ENCODE data around the gene ANKRD55. TPM values are rescaled to one million over a fixed set of nuclear protein-coding genes. Genes with fewer than 3 reads are reported as not detected.
A peak's percentile ranks its signal among the peaks of the same experiment; 100 is the strongest.

The ANKRD55 gene
- total RNA-seq, 2 experiments from 2014 or later: 14.1 to 14.6 TPM

DNA sequence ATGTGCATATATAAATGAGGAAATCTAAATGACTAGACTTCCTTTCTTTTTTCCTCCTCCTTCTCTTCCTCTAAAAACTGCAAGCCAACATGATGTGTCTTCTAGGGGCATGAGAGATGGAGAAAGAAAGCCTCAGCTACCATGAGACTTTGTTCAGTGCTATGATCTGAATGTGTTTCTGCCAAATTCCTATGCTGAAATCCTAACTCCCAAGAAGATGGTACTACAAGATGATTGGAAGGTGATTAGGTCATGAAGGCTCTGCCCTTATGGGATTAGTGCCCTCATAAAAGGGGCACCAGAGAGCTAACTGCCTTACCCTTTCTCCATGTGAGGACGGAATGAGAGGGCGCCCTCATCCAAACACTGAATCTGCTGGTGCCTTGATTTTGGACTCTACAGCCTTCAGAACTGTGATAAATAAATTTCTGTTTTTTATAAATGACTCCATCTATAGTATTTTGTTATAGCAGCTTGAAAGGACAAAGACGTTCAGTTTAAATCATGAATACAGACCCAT lies 166.1 kb downstream of the ANKRD55 start:
- Mint-ChIP-seq H3K4me3 (no peak overlapping the region), H3K27me3 (ENCODE audit: low read depth) (no peaks in the 10 kb centered on the region), H3K36me3 (ENCODE audit: low read depth) (no peaks in the 10 kb centered on the region), H3K4me1 (ENCODE audit: low read depth) (peaks cover 79% of the 10 kb centered on the region), H3K9me3 (no peaks in the 10 kb centered on the region), H3K27ac (peak overlapping the region; percentile 12)
- CTCF ChIA-PET: interaction anchor here (0.6 to 1.3 kb wide), 4 partner anchors 18 to 132 kb away, joined by 3 to 4 read pairs (median 3); no protein-coding TSS in a partner anchor
- intact Hi-C loops (cut with micrococcal nuclease): no loop called here
- peak; percentile 4 for DNase-seq

- H3K27me3 Mint-ChIP-seq (ENCODE audit: low read depth): no peaks in the 10 kb centered on the region
- H3K4me1 Mint-ChIP-seq (ENCODE audit: low read depth): peaks cover 75% of the 10 kb centered on the region
- no peaks in the 10 kb centered on the region for H3K9me3 Mint-ChIP-seq
- DNase-seq: peak; percentile 52
- H3K4me3 Mint-ChIP-seq: peak overlapping the region; percentile 10
- peak overlapping the region; percentile 70 for H3K27ac Mint-ChIP-seq
- CTCF ChIA-PET: interaction anchor here (0.6 to 1.4 kb wide), 5 partner anchors 14 to 136 kb away, joined by 3 to 5 read pairs (median 3); no protein-coding TSS in a partner anchor
- no peaks in the 10 kb centered on the region for H3K36me3 Mint-ChIP-seq (ENCODE audit: low read depth)
- intact Hi-C loops (cut with micrococcal nuclease): loop anchor here (1.0 kb wide), 4 partner anchors 16 to 264 kb away; no protein-coding TSS in a partner anchor
Measured at GRCh38 chr5:56064984-56065383, 168.1 kb downstream of the ANKRD55 start.

DNA sequence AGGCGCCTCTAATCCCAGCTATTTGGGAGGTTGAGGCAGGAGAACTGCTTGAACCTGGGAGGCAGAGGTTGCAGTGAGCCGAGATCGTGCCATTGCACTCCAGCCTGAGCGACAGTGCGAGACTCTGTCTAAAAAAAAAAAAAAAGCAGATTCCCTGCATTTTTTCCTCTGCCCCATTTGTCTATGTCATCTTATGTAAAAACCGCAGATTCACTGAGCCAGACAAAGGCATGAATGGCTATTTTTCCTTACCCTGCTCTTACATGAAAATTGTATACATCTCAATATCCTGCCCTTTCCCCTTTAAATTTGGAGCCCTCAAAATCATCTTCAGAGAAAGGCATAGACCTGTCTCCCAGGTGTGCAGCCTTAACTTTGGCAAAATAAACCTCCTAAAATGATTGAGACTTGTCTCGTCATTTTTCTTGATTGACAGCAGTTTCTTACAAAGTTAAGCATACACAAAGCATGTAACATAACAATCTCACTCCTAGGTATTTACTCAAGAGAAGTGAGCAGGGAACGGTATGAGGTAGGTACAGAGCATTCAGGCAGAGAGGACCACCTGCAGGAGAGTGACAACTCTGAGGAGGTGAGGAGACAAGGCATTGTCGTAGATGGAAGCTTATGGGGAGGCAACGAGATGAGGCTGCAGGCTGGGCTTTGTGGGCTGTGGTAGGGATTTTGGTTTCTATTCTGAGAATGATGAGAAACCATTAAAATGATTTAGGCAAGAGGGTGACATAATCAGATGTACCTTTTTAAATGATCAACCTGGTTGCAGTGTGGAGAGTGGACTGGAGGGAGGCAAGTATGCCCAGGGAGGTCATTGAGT lies 172.6 kb downstream of the ANKRD55 start:
- CTCF ChIA-PET: interaction anchor here (0.5 to 1.0 kb wide), 3 partner anchors 8 to 35 kb away, joined by 3 to 5 read pairs (median 3); no protein-coding TSS in a partner anchor
- Mint-ChIP-seq H3K36me3 (ENCODE audit: low read depth) (no peaks in the 10 kb centered on the region), H3K27me3 (ENCODE audit: low read depth) (no peaks in the 10 kb centered on the region), H3K9me3 (no peaks in the 10 kb centered on the region), H3K4me1 (ENCODE audit: low read depth) (peaks cover 77% of the 10 kb centered on the region), H3K4me3 (peak overlapping the region; percentile 4), H3K27ac (peak overlapping the region; percentile 13)
- peak; percentile 75 for DNase-seq
- intact Hi-C loops (cut with micrococcal nuclease): no loop called here

DNA sequence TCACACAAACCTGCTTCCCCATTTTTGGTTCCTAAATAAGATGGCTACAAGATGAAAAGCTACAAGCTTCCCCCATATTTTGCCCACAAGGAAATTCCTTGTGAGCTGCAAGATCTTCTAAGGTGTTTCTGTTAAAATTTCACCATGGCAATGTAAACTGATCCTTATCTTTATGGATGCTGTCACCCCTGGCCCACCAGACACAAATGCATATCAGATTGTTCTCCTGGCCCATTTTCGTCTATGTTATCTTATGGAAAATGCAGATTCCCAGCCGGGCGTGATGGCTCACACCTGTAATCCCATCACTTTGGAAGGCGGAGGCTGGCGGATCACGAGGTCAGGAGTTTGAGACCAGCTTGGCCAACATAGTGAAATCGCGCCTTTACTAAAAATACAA lies 173.3 kb downstream of the ANKRD55 start:
- H3K4me3 Mint-ChIP-seq: no peak overlapping the region
- H3K4me1 Mint-ChIP-seq (ENCODE audit: low read depth): peaks cover 77% of the 10 kb centered on the region
- no peaks in the 10 kb centered on the region for H3K36me3 Mint-ChIP-seq (ENCODE audit: low read depth)

GRCh38 chr5:56056875-56057274 lies 176.3 kb downstream of the ANKRD55 start:
- Mint-ChIP-seq H3K4me3 (peak overlapping the region; percentile 56), H3K27me3 (ENCODE audit: low read depth) (no peaks in the 10 kb centered on the region), H3K36me3 (ENCODE audit: low read depth) (peaks cover 2% of the 10 kb centered on the region), H3K27ac (peak overlapping the region; percentile 81), H3K4me1 (ENCODE audit: low read depth) (peaks cover 73% of the 10 kb centered on the region), H3K9me3 (peaks cover 5% of the 10 kb centered on the region)
- no peak for DNase-seq
- CTCF ChIA-PET: interaction anchor here (1.1 kb wide), 2 partner anchors 56 to 79 kb away, joined by 3 read pairs; no protein-coding TSS in a partner anchor
- intact Hi-C loops (cut with micrococcal nuclease): loop anchor here (10.0 kb wide), 3 partner anchors 342 to 1118 kb away; partner anchors contain the start of genes GPBP1, MCIDAS and SLC38A9

More for the DNA sequence above, 173.3 kb downstream of the ANKRD55 start:
- CTCF ChIA-PET: interaction anchor here (1.0 to 1.5 kb wide), 3 partner anchors 12 to 142 kb away, joined by 3 to 5 read pairs (median 4); no protein-coding TSS in a partner anchor
- Mint-ChIP-seq H3K27me3 (ENCODE audit: low read depth) (no peaks in the 10 kb centered on the region), H3K9me3 (no peaks in the 10 kb centered on the region), H3K27ac (no peak overlapping the region)
- no peak for DNase-seq
- intact Hi-C loops (cut with micrococcal nuclease): loop anchor here (1.0 to 10.0 kb wide), 6 partner anchors 11 to 1115 kb away; partner anchors contain the start of genes GPBP1, MCIDAS and SLC38A9

DNA sequence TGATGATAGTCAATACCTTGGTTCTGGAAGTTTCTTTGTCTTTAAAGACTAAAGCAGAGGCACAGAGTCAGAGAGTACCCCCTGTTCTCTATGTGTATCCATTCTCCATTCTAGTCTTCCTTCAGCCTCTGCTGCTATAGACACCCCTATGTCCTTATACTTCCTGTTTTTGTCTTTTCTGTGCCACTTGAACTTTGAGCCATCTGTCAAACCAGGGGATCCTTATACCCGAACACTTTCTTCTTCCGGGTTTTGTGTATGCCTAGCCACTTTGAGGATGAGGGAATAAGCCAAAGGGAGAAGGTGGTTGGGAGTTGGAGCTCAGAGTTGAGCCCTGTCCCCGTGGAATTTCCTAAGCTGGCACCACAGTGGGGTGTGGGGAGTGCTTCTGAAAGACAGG lies 177.3 kb downstream of the ANKRD55 start:
- CTCF ChIA-PET: interaction anchor here (0.9 kb wide), 1 partner anchor 10 kb away, joined by 3 read pairs; no protein-coding TSS in a partner anchor
- peaks cover 5% of the 10 kb centered on the region for H3K9me3 Mint-ChIP-seq

DNA sequence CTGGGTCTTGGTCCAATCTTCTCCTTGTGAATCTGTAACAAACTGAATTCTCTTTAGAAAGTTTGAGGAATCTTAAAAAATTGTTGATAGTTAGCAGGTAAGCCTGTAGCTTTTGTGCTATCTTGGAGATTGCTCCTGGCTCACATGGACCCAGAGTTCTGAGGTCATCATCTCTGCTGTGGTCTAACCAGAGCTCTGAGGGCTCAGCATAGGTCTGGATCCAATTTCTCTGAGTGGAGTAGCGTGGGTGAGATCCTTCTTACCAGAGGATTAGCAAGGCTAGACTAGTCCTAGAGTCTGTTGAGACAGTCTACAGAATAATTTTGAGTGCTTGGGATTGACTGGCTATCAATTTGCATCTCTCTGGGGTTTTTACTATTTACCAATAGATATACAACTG lies 177.8 kb downstream of the ANKRD55 start:
- peak overlapping the region; percentile 38 for H3K27ac Mint-ChIP-seq
- H3K36me3 Mint-ChIP-seq (ENCODE audit: low read depth): peaks cover 2% of the 10 kb centered on the region
- intact Hi-C loops (cut with micrococcal nuclease): loop anchor here (10.0 kb wide), 3 partner anchors 340 to 1120 kb away; partner anchors contain the start of genes GPBP1, MCIDAS and SLC38A9
- no peak for DNase-seq
- H3K4me3 Mint-ChIP-seq: no peak overlapping the region
- H3K9me3 Mint-ChIP-seq: peaks cover 5% of the 10 kb centered on the region
- CTCF ChIA-PET: interaction anchor here (0.8 to 0.9 kb wide), 2 partner anchors 9 to 40 kb away, joined by 3 read pairs; no protein-coding TSS in a partner anchor
- H3K4me1 Mint-ChIP-seq (ENCODE audit: low read depth): peaks cover 72% of the 10 kb centered on the region
- no peaks in the 10 kb centered on the region for H3K27me3 Mint-ChIP-seq (ENCODE audit: low read depth)

More for the DNA sequence above, 177.3 kb downstream of the ANKRD55 start:
- no peak for DNase-seq
- Mint-ChIP-seq H3K27me3 (ENCODE audit: low read depth) (no peaks in the 10 kb centered on the region), H3K27ac (peak overlapping the region; percentile 38), H3K4me1 (ENCODE audit: low read depth) (peaks cover 74% of the 10 kb centered on the region), H3K36me3 (ENCODE audit: low read depth) (peaks cover 2% of the 10 kb centered on the region), H3K4me3 (peak overlapping the region; percentile 56)
- intact Hi-C loops (cut with micrococcal nuclease): loop anchor here (10.0 kb wide), 3 partner anchors 341 to 1119 kb away; partner anchors contain the start of genes GPBP1, MCIDAS and SLC38A9

GRCh38 chr5:56054666-56055065 lies 178.5 kb downstream of the ANKRD55 start:
- H3K9me3 Mint-ChIP-seq: peaks cover 5% of the 10 kb centered on the region
- H3K27me3 Mint-ChIP-seq (ENCODE audit: low read depth): no peaks in the 10 kb centered on the region
- H3K4me3 Mint-ChIP-seq: no peak overlapping the region
- no peak for DNase-seq
- intact Hi-C loops (cut with micrococcal nuclease): loop anchor here (10.0 kb wide), 3 partner anchors 340 to 1120 kb away; partner anchors contain the start of genes GPBP1, MCIDAS and SLC38A9
- no peak overlapping the region for H3K27ac Mint-ChIP-seq
- H3K4me1 Mint-ChIP-seq (ENCODE audit: low read depth): peaks cover 73% of the 10 kb centered on the region
- CTCF ChIA-PET: interaction anchor here (0.8 kb wide), 1 partner anchor 40 kb away, joined by 3 read pairs; no protein-coding TSS in a partner anchor
- H3K36me3 Mint-ChIP-seq (ENCODE audit: low read depth): peaks cover 2% of the 10 kb centered on the region

GRCh38 chr5:56053363-56053762 lies 179.8 kb downstream of the ANKRD55 start:
- CTCF ChIA-PET: no interaction called here
- Mint-ChIP-seq H3K36me3 (ENCODE audit: low read depth) (peaks cover 2% of the 10 kb centered on the region), H3K4me3 (no peak overlapping the region), H3K4me1 (ENCODE audit: low read depth) (peaks cover 67% of the 10 kb centered on the region), H3K27me3 (ENCODE audit: low read depth) (no peaks in the 10 kb centered on the region), H3K27ac (no peak overlapping the region), H3K9me3 (peaks cover 5% of the 10 kb centered on the region)
- intact Hi-C loops (cut with micrococcal nuclease): loop anchor here (10.0 kb wide), 3 partner anchors 339 to 1121 kb away; partner anchors contain the start of genes GPBP1, MCIDAS and SLC38A9
- DNase-seq: no peak

DNA sequence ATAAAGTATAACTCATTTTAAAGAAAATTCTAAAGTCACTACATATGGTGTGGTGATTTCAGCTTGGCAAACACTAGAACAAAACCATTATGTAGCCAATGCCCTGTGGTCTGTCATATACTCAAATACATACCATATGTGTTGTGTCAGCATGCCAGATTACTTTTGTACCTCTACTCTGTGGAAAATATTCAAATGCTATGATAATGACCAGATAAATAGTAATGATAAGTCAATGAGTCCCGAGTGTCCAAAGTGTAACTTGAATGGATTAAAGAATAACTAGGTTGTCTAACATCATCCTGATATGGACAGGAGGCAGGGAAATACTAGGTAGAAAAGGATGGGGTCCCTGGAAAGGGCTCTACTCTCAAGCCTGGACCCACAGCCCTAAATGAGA lies 180.4 kb downstream of the ANKRD55 start:
- H3K4me1 Mint-ChIP-seq (ENCODE audit: low read depth): peaks cover 69% of the 10 kb centered on the region
- intact Hi-C loops (cut with micrococcal nuclease): loop anchor here (10.0 kb wide), 3 partner anchors 338 to 1122 kb away; partner anchors contain the start of genes GPBP1, MCIDAS and SLC38A9
- peaks cover 5% of the 10 kb centered on the region for H3K9me3 Mint-ChIP-seq
- peaks cover 2% of the 10 kb centered on the region for H3K36me3 Mint-ChIP-seq (ENCODE audit: low read depth)
- CTCF ChIA-PET: interaction anchor here (0.7 kb wide), 1 partner anchor 8 kb away, joined by 3 read pairs; no protein-coding TSS in a partner anchor
- no peak for DNase-seq
- H3K4me3 Mint-ChIP-seq: no peak overlapping the region
- H3K27me3 Mint-ChIP-seq (ENCODE audit: low read depth): no peaks in the 10 kb centered on the region
- no peak overlapping the region for H3K27ac Mint-ChIP-seq

DNA sequence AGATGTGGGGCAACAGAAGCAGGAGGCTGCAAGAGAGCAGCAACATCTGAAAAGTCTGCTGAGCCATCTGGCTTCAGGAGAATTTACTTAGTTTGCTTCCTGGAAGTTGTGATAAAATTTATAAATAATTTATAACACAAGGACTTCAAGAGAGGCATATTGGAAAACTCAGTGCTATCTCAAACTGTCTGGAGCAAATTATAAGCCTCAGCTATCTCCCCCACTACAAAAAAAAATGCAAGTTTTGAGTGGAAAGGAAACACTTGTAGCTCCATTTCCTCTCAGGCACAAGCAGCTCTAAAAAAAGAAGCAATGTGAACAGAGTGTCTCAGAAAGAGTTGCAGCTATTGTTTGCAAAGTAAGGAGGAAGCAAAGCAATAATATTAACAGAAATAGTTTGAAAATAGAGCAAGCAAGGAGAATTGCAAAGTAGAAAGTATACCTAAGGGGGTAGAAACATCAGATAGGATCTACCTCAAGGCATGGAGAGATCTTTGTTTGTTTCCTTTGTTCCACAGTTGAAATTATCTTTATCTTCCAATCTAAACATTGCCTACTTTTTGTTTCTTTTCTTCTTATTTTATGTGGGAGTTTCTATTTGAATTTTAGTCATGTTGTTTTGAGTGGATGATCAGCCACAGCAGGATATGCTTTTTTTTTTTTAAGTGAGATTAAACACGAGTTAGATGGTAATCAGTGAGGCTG lies 182.4 kb downstream of the ANKRD55 start:
- peaks cover 61% of the 10 kb centered on the region for H3K4me1 Mint-ChIP-seq (ENCODE audit: low read depth)
- peak overlapping the region; percentile 52 for H3K27ac Mint-ChIP-seq
- no peaks in the 10 kb centered on the region for H3K27me3 Mint-ChIP-seq (ENCODE audit: low read depth)
- H3K4me3 Mint-ChIP-seq: peak overlapping the region; percentile 10
- intact Hi-C loops (cut with micrococcal nuclease): loop anchor here (1.0 to 10.0 kb wide), 5 partner anchors 23 to 1124 kb away; partner anchors contain the start of genes GPBP1, MCIDAS and SLC38A9
- peaks cover 2% of the 10 kb centered on the region for H3K36me3 Mint-ChIP-seq (ENCODE audit: low read depth)
- no peak for DNase-seq
- H3K9me3 Mint-ChIP-seq: peaks cover 5% of the 10 kb centered on the region
- CTCF ChIA-PET: interaction anchor here (0.9 to 1.1 kb wide), 2 partner anchors 14 to 67 kb away, joined by 3 to 4 read pairs; no protein-coding TSS in a partner anchor
